Naive B cell (primary cell): ENCODE data around the gene OSBPL1A. TPM values are rescaled to one million over a fixed set of nuclear protein-coding genes. Genes with fewer than 3 reads are reported as not detected.

Source experiments
- ATAC-seq, 2 donors: fragments of 150-1000 bp; cut with Tn5 transposase; 2 replicates each; pipeline ENCODE4 v1.10.0; 2021; ENCODE audit warnings: low read depth in 2 of 2, mild to moderate bottlenecking in 2 of 2, moderate library complexity in 2 of 2
- DNase-seq: peaks from one replicate; pipeline ENCODE4 v3.0.0; 2022
- H3K27ac Mint-ChIP-seq, 6 donors: one replicate each; pipeline ENCODE4 v1.8.0; 2020 to 2022; ENCODE audit warnings: mild to moderate bottlenecking in 6 of 6, mixed read lengths in 6 of 6, moderate library complexity in 5 of 6, inconsistent platforms in 2 of 6
- H3K27me3 Mint-ChIP-seq, 3 donors: one replicate each; pipeline ENCODE4 v1.8.0; 2021 to 2022; ENCODE audit warnings: mixed read lengths in 3 of 3, mild to moderate bottlenecking in 1 of 3
- H3K36me3 Mint-ChIP-seq, 2 donors: one replicate each; pipeline ENCODE4 v1.8.0; 2020 to 2022; ENCODE audit warnings: mixed read lengths in 2 of 2, inconsistent platforms in 1 of 2, mild to moderate bottlenecking in 1 of 2
- H3K4me1 Mint-ChIP-seq, 3 donors: one replicate each; pipeline ENCODE4 v1.8.0; 2020 to 2022; ENCODE audit warnings: mixed read lengths in 3 of 3, inconsistent platforms in 1 of 3, mild to moderate bottlenecking in 1 of 3, moderate library complexity in 1 of 3
- H3K4me3 Mint-ChIP-seq, 8 donors: one replicate each; pipeline ENCODE4 v1.8.0; 2020 to 2022; ENCODE audit warnings: mild to moderate bottlenecking in 8 of 8, mixed read lengths in 8 of 8, moderate library complexity in 8 of 8, inconsistent platforms in 2 of 8
- H3K9me3 Mint-ChIP-seq, 7 donors: one replicate each; pipeline ENCODE4 v1.8.0; 2020 to 2022; ENCODE audit warnings: mixed read lengths in 7 of 7, mild to moderate bottlenecking in 5 of 7, inconsistent platforms in 2 of 7, moderate library complexity in 1 of 7
- polyA plus RNA-seq, 6 donors: library from polyadenylated mRNA; unstranded; fragments of 300-500 nt; fragmentation: Illumina TruSeq; gene quantifications; one replicate each; pipeline ENCODE4 v1.2.3, GENCODE V29; 2021; ENCODE audit warnings: low read depth in 6 of 6

Gene OSBPL1A
- polyA plus RNA-seq, 6 donors from 2014 or later, result 1.8 to 4.4 (median 3.6) TPM; not detected in 1

DNA sequence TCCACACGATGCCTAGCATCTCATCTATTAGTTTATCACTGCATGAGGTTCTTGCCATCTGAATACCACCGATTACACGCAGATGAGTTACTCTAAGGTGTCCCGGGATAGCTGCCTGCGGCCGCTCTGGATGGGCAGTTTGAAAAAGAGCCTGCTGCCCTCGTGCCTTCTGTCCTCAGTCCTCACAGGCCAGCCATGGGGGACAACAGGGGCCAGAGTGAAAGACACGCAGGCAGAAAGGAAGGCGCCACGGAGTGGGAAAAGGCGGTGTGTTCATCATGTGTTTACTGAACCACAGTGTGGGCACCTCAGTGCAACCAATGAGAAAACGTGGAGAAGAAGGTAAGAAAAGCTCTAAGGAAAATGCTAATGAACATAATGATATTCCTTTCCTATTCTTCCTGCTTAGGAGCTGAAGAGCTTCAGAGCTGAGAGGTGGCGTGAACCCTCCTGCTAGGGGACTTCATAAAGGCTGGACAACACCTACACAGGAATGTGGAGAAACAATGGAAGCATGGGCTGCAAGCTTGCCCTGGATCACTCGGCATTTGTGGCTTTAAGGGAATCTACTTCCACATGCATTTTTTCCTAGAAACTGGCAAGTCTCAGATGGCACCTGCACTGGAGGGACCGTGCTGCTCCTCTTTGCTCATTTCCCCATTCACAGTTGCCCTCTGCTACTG is 207.8 kb downstream of the OSBPL1A start:
- no peaks in the 10 kb centered on the region for H3K9me3 Mint-ChIP-seq
- H3K4me1 Mint-ChIP-seq, result peaks cover 13 to 34% (median 18%) of the 10 kb centered on the region in 3 donors
- H3K27ac Mint-ChIP-seq, result no peak overlapping the region
- ATAC-seq (no peak), DNase-seq (no peak)
- peak overlapping the region in 1 of 8 donors; percentile 3 for H3K4me3 Mint-ChIP-seq
- no peaks in the 10 kb centered on the region for H3K27me3 Mint-ChIP-seq
- peaks cover 0 to 3% of the 10 kb centered on the region in 2 donors for H3K36me3 Mint-ChIP-seq

DNA sequence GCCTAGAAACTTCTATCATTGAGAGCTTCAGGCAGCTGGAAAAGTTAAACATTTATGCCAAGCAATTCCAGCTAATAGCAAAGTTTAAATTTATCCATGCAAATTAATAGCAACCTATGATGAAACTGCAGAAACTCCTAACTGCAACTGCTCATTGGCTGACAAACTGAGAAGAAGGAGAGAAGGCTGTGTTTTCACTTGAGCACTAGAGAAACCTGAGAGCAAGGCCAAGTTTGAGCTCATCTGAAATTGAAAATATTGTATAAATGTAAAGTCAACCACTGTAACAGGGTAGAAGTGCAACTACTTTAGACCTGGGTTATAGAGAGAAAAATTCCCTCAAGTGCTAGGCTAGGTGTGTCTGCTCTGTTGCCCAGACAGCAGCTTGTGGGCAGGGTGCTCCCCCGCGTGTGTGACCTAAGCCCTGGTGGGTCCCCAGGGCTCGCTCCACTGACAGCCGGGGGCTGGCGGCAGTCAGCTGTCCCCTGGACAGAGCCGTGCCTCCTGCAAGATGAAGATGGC is 208.6 kb downstream of the OSBPL1A start:
- Mint-ChIP-seq H3K27me3 (no peaks in the 10 kb centered on the region), H3K9me3 (no peaks in the 10 kb centered on the region), H3K27ac (peak overlapping the region in 4 of 6 donors; percentile 30 to 82 (median 48)), H3K4me1 (peaks cover 13 to 34% (median 18%) of the 10 kb centered on the region in 3 donors), H3K36me3 (peaks cover 0 to 4% of the 10 kb centered on the region in 2 donors), H3K4me3 (no peak overlapping the region)
- ATAC-seq, result peak; percentile 42 to 61
- DNase-seq, result no peak

DNA sequence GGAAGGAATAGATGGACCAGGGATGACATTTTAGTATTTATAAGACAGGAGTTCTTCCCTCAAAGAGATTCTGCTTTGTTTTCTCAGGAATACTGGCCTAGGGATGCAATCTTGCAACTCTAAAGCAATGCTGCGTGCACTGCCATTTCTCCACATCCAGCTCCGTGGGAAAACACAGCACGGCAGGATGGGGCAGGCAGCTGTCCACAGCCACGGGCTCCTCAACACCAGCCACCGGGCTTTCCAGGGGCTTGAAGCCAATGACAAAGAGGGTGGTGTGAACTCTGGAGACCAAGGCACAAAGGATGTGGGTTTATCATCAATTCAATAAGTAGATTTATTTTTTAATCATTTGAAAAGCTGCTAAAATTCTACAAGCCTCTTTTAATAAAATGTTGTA is 209.5 kb downstream of the OSBPL1A start:
- peaks cover 13 to 34% (median 18%) of the 10 kb centered on the region in 3 donors for H3K4me1 Mint-ChIP-seq
- no peak overlapping the region for H3K4me3 Mint-ChIP-seq
- ATAC-seq (no peak), DNase-seq (no peak)
- H3K27ac Mint-ChIP-seq, result peak overlapping the region in 1 of 6 donors; percentile 30
- H3K36me3 Mint-ChIP-seq, result peaks cover 0 to 4% of the 10 kb centered on the region in 2 donors
- H3K9me3 Mint-ChIP-seq, result no peaks in the 10 kb centered on the region
- no peaks in the 10 kb centered on the region for H3K27me3 Mint-ChIP-seq

DNA sequence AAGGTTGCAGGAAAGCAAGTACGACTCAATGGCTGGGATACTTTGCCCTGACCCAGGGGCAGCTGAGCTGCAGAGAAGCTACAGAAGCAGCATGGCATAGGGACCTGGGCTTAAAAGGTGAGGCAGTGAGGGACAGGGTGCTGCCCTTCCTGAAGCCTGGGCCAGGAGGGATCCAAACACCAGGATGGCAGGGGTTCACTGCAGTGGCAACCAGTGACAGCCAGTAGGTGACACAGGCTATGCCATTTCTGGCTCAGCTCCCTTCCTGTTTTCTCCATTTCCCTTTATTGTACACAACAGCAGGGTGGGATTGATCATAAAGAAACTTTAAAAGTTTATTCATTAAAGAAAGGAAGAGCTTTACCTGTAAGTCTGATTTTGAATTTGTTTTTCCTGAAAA is 209.9 kb downstream of the OSBPL1A start:
- peaks cover 13 to 34% (median 18%) of the 10 kb centered on the region in 3 donors for H3K4me1 Mint-ChIP-seq
- no peak overlapping the region for H3K27ac Mint-ChIP-seq
- no peaks in the 10 kb centered on the region for H3K9me3 Mint-ChIP-seq
- H3K4me3 Mint-ChIP-seq, result peak overlapping the region in 1 of 8 donors; percentile 86
- DNase-seq (no peak), ATAC-seq (no peak)
- H3K36me3 Mint-ChIP-seq, result peaks cover 0 to 4% of the 10 kb centered on the region in 2 donors
- no peaks in the 10 kb centered on the region for H3K27me3 Mint-ChIP-seq

DNA sequence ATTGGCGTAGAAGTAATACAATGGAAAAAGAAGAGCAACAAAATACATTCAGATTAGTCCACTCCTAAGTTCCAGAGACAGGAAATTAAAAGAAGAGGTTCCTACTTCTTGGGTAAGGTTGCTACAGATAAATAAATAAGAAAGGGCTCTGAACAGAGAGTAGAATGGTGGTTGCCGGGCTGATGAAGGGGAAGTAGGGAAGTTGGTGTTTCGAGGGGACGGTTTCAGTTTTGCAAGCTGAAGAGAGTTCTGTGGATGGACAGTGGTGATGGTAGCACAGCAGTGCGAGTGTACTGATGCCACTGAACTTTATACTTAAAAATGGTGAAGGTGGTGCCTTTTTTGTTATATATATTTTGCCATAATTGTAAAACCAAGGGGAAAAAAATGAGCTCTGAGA is 210.6 kb downstream of the OSBPL1A start:
- DNase-seq (peak; percentile 20), ATAC-seq (peak; percentile 85 to 87)
- peaks cover 13 to 34% (median 18%) of the 10 kb centered on the region in 3 donors for H3K4me1 Mint-ChIP-seq
- H3K27ac Mint-ChIP-seq, result peak overlapping the region in 5 of 6 donors; percentile 0 to 53 (median 36)
- H3K4me3 Mint-ChIP-seq, result peak overlapping the region; percentile 2 to 90 (median 71)
- H3K36me3 Mint-ChIP-seq, result peaks cover 0 to 4% of the 10 kb centered on the region in 2 donors
- H3K27me3 Mint-ChIP-seq, result no peaks in the 10 kb centered on the region
- H3K9me3 Mint-ChIP-seq, result no peaks in the 10 kb centered on the region

DNA sequence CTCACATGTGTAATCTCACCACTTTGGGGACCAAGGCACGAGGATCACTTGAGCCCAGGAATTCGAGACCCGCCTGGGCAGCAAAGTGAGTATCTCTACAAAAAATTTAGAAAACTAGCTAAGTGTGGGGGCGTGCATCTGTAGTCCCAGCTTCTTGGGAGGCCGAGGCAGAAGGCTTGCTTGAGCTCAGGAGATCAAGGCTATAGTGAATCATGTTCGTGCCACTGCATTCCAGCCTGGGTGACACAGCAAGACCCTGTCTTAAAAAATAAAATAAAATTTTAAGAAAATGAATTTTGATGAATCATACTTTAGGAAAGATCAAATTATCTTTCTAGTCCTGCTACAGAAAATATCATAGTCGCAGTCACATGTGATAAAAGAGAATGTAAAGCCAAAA is 211.8 kb downstream of the OSBPL1A start:
- H3K9me3 Mint-ChIP-seq, result no peaks in the 10 kb centered on the region
- no peak for ATAC-seq
- H3K27ac Mint-ChIP-seq, result no peak overlapping the region
- H3K36me3 Mint-ChIP-seq, result peaks cover 0 to 4% of the 10 kb centered on the region in 2 donors
- H3K27me3 Mint-ChIP-seq, result no peaks in the 10 kb centered on the region
- H3K4me3 Mint-ChIP-seq, result no peak overlapping the region
- no peak for DNase-seq
- H3K4me1 Mint-ChIP-seq, result peaks cover 13 to 34% (median 18%) of the 10 kb centered on the region in 3 donors

DNA sequence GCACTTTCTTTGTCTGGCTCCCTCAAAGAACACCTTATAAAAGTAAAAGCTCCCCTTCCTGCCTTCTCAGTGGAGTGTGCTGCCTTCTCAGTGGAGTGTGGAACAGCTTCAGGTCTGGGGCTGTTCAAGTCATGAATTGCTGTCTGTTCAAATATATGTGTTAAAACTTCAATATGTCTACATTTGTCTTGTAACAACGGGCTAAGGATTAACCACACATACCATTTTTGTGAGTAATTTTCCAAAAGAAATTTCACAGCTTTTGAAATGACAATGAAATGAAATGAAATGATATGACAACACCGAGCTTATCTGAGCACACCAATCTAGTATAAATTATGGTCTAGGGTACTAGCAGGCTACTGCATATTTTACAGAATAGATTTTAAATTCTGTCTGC is 215.8 kb downstream of the OSBPL1A start:
- no peaks in the 10 kb centered on the region for H3K27me3 Mint-ChIP-seq
- peaks cover 11 to 21% (median 17%) of the 10 kb centered on the region in 3 donors for H3K4me1 Mint-ChIP-seq
- no peak overlapping the region for H3K4me3 Mint-ChIP-seq
- ATAC-seq, result no peak
- DNase-seq, result no peak
- peak overlapping the region in 1 of 6 donors; percentile 75 for H3K27ac Mint-ChIP-seq
- no peaks in the 10 kb centered on the region for H3K9me3 Mint-ChIP-seq
- peaks cover 0 to 4% of the 10 kb centered on the region in 2 donors for H3K36me3 Mint-ChIP-seq

DNA sequence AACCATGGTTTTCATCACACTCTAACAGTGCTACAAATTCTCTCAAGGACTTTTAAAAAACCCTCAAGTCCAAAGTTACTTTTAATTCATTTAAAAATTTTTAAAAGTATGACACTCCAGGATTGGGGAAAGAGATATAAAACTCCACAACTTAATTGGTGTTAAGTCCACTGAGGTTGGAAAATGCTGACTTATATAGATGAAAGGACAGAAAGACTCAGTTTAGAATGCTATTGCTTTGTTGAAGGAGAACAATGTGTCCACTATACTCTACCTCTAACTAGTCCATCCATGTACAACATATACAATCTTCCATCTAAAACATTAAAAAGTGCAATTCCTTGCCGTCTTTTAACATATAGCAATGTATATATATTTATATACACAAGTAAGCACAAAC is 217.6 kb downstream of the OSBPL1A start:
- Mint-ChIP-seq H3K27ac (no peak overlapping the region), H3K36me3 (peaks cover 0 to 4% of the 10 kb centered on the region in 2 donors), H3K27me3 (no peaks in the 10 kb centered on the region), H3K4me1 (peaks cover 15 to 21% (median 20%) of the 10 kb centered on the region in 3 donors), H3K9me3 (no peaks in the 10 kb centered on the region), H3K4me3 (no peak overlapping the region)
- ATAC-seq (no peak), DNase-seq (no peak)

- H3K4me3 Mint-ChIP-seq, result peak overlapping the region; percentile 55 to 90 (median 82)
- peak overlapping the region; percentile 88 to 96 (median 95) for H3K27ac Mint-ChIP-seq
These were observed 220.0 kb downstream of the OSBPL1A start for GRCh38 chr18:24177499-24178133.

DNA sequence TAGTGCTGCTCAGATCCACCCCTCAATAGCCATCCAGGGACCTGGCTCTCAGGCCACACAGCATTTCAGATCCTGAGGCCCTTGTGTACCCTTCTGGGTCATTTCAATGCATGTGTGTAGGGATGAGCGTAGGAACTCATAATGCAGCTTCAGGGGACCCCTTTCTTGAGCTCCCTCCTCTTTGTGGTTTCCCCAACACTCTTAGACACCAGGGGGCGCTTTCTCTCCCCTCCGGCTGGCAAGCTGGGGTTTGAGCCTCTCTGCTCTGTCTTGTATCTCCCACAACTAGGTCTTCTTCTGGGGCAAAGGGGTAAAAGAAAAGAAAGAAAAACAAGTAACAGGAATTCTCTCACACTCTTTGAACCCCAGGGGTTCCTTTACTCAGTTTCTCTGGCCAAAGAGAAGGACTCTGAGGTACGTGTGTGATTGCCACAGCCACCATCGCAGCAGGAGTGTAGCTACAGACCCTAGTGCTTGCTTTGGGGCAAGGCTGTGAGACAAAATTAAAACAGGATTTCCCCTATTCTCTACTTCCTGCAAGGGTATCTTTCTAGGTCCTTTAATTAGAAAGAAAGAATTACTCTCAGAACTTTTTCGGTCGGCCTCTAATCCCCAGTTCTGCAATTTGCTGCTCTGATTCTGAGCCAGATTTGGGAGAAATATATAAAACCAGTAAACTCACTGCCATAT is 220.8 kb downstream of the OSBPL1A start:
- Mint-ChIP-seq H3K27me3 (no peaks in the 10 kb centered on the region), H3K27ac (peak overlapping the region; percentile 88 to 96 (median 95)), H3K9me3 (no peaks in the 10 kb centered on the region), H3K36me3 (peaks cover 0 to 5% of the 10 kb centered on the region in 2 donors), H3K4me3 (peak overlapping the region; percentile 55 to 90 (median 82)), H3K4me1 (peaks cover 15 to 21% (median 20%) of the 10 kb centered on the region in 3 donors)
- ATAC-seq, result peak; percentile 94 to 95
- DNase-seq, result peak; percentile 71

More at GRCh38 chr18:24177499-24178133, 220.0 kb downstream of the OSBPL1A start:
- Mint-ChIP-seq H3K36me3 (peaks cover 0 to 5% of the 10 kb centered on the region in 2 donors), H3K4me1 (peaks cover 15 to 21% (median 20%) of the 10 kb centered on the region in 3 donors), H3K27me3 (no peaks in the 10 kb centered on the region), H3K9me3 (no peaks in the 10 kb centered on the region)
- DNase-seq, result no peak
- no peak for ATAC-seq

GRCh38 chr18:24173997-24174396 is 223.6 kb downstream of the OSBPL1A start:
- H3K27ac Mint-ChIP-seq, result no peak overlapping the region
- H3K4me1 Mint-ChIP-seq, result peaks cover 15 to 21% (median 20%) of the 10 kb centered on the region in 3 donors
- peaks cover 0 to 9% of the 10 kb centered on the region in 2 donors for H3K36me3 Mint-ChIP-seq
- no peaks in the 10 kb centered on the region for H3K9me3 Mint-ChIP-seq
- H3K27me3 Mint-ChIP-seq, result no peaks in the 10 kb centered on the region
- ATAC-seq (no peak), DNase-seq (no peak)
- H3K4me3 Mint-ChIP-seq, result no peak overlapping the region

DNA sequence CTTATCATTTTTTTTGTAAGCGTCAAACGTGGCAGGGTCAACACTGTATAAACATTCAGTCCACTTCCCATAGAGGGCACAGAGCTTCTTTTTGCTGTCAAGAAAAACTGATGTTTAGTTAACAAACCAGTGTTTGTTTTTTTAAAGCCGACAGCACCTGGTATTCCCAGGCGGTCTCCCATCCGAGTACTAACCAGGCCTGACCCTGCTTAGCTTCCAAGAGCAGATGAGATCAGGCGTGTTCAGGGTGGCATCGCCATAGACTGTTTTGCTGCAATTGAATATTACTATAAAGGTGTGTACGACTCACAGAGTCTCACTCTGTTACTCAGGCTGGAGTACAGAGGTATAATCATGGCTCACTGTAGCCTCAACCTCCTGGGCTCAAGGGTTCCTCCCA is 227.3 kb downstream of the OSBPL1A start:
- Mint-ChIP-seq H3K36me3 (peaks cover 0 to 20% of the 10 kb centered on the region in 2 donors), H3K4me3 (no peak overlapping the region), H3K27me3 (no peaks in the 10 kb centered on the region), H3K27ac (no peak overlapping the region), H3K9me3 (no peaks in the 10 kb centered on the region), H3K4me1 (no peaks in the 10 kb centered on the region)
- ATAC-seq, result no peak
- DNase-seq, result no peak

- ATAC-seq, result no peak
- H3K9me3 Mint-ChIP-seq, result no peaks in the 10 kb centered on the region
These were observed 229.1 kb downstream of the OSBPL1A start for GRCh38 chr18:24168496-24168895.

More at GRCh38 chr18:24168496-24168895, 229.1 kb downstream of the OSBPL1A start:
- Mint-ChIP-seq H3K4me3 (no peak overlapping the region), H3K36me3 (peaks cover 0 to 21% of the 10 kb centered on the region in 2 donors), H3K4me1 (no peaks in the 10 kb centered on the region), H3K27me3 (no peaks in the 10 kb centered on the region), H3K27ac (peak overlapping the region in 1 of 6 donors; percentile 36)
- no peak for DNase-seq
